Activated T-cell treated with anti-CD3 and anti-CD28 coated beads for 4 hours (primary cell): ENCODE data around the gene CCR1.

ENCODE experiments used
- DNase-seq: peaks from one replicate; pipeline ENCODE4 v3.0.0-alpha.2; 2020

Gene CCR1

DNA sequence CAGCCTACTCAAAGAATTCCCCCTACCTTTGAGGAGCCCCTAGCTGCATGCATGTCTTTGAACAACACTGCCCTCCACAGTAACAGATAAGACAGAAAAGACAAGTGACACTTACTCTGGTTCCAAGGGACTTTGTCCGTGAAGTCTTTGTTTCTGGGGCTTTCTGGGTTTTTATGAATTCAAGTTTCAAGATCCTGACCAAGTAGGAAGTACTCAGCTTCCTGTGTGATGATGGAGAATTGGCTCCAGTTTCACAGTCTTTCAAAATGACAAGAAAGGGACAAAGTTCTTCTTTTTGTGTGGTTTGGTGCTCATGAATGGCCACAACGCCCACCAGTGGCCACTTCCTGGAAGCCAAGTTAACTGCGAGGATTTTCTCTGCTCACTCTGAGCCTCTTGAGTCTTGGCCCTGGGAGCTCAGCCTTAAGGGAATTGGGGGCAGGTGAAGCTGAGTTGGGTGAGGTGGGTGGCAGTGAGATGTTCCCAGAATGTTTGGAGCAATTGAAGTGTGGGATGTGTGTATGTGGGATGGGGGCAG, at the start of gene CCR1:
CCR1 (minus strand) TSS at position 147 of the 538 bp plus-strand sequence. CDS start 4,000 bp downstream, outside the sequence.
- DNase-seq, result no peak

- no peak for DNase-seq
Observed at GRCh38 chr3:46252980-46253379, 44.9 kb upstream of the CCR1 start.

- no peak for DNase-seq
Observed at GRCh38 chr3:46245146-46245545, 37.0 kb upstream of the CCR1 start.

DNA sequence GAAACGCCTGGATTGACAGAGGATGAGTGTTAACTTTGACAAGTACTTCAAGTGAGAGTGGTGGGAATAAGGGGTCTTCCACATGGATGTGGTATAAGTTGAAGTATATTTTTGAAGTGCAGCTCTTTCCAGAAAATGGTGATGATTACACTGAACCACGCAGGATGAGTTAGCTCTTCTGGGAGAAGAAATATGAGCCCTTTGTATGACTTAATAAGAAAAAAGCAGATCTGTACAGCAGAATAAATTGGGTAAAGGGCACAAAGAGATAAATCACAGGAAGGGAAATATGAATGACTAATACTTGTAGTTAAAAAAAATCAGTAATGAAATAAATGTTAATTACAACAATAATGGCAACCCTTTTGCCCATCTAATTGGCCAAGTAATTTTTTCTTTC, 35.4 kb upstream of the CCR1 start:
- DNase-seq, result no peak

- DNase-seq, result no peak
Observed at GRCh38 chr3:46242120-46242519, 34.0 kb upstream of the CCR1 start, which contains the start of gene CCR3. CCR3 (plus strand) TSS chr3:46242460; CDS start chr3:46265159, 22,699 bp downstream.

- DNase-seq, result no peak
Observed at GRCh38 chr3:46239952-46240351, 31.8 kb upstream of the CCR1 start.

DNA sequence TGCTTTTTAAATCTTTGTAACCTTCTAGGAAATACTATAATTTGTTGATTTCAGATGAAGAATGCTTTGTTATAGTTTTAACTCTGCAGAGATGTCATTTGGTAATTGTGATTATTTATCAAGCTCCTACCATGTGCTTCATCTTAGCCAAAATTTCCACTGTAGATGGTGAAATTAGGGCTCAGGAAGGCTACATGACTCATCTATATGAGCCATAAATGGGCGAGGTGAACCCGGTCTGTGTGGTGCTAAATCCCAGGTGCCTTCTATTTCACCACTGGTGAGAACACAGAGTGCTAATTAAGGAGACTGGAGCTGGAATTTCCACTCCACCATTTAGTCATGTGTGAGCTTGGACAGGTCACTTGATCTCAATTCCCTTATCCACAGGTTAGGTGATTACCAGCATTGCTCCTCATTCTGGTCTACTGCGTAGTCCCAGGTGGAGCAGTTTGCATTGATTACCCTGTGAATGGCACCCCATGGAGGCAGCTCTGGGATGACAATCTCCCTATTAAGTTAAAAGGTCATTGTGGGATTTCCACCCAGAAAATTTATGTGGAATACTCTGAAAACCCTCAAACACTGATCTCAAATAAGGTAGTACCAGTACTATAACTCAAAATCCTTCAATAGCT, 31.3 kb upstream of the CCR1 start:
- DNase-seq, result no peak

DNA sequence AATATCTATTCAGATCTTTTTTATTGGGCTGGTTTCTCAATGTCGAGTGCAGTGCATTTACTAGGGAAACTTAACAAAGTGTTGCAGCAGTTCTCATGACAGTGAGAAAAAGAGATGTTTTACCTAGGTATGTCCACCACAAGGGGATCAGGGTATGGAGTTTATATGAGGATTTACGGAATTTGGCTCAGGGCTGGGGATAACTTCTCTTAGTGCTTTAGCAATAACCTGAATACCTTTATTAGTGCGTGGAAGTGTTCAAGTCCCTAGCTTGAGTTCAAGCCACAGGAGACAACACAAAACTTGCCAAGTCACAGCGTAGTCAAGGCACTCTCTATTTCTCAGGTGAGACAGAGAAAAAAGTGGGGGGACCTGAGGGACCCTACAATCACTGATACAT, 30.3 kb upstream of the CCR1 start:
- no peak for DNase-seq

DNA sequence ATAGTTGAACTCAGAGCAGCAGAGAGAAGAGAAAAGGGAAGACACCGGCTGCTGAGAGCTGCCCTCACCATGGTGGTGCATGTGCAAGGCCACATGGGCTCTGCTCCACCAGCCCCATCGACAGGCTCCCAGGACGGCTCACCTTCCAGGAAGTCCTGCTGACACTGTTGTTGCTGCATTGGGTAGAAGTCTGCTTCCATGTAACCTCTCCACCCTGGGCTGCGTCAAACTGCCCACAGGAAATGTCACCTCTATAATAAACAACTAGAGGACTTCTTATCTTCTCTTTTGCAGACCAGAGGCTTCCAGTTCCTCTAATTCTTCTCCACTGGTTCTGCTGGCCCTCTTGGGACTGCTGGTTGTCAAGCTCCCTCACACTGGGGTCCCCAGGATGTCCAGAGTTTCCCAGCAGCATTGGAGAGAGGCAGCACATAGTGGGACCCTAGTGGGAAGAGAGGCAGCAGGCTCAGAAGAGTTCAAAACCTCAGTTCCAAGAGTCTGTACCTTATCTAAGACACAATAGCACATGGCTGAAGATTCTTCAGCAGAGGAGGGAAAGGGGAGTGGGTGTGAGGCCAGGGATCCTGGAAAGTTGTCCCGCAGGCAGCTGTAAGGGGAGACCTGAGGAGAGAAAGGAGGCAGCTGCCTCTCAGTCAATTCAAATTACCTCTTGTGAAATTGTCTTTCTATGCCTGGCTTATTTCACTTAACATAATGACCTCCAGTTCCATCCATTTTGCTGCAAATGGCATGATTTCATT, 28.4 kb upstream of the CCR1 start:
- no peak for DNase-seq

DNA sequence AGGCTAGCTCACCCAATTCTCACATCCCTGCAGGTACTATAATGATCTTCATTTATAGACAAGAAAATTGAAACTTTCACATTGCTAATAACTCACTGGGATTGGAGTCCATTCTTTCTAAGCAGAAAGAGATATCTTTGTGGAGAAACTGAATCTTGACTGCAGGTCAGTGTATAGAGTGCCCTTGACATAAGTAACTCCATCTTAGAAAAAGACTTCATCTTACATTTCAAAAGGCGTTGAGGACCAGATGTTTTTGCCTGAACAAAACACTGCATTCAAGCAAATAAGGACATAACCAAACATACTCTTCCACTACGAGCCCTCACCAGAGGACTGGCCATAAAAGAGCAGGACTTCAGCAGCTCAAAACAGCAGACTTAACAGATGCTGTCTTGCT, 27.3 kb upstream of the CCR1 start:
- no peak for DNase-seq

- no peak for DNase-seq
Observed at GRCh38 chr3:46233194-46233593, 25.1 kb upstream of the CCR1 start.

GRCh38 chr3:46231323-46231722, 23.2 kb upstream of the CCR1 start:
- no peak for DNase-seq

GRCh38 chr3:46228260-46229242, 20.4 kb upstream of the CCR1 start:
- DNase-seq, result no peak

- no peak for DNase-seq
Observed at GRCh38 chr3:46222435-46223161, 14.5 kb upstream of the CCR1 start.

DNA sequence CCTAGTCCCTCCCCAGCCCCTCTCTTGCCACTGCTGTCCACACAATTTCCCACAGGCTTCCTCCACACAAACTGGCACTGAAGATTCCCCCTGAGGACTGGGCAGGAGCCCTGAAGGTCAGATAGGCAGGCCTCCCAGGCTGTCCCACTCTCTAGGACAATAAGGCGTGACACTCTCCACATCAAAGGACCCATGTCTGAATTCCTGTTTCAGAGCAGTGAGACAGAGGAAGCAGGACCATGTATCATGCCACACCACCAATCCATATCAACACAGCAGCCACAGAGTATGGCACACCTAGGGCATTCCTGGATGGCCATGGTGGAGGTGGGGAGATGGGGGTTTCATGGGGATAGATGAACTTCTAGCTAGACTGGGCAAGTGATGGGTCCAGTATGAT, 13.8 kb upstream of the CCR1 start:
- no peak for DNase-seq

DNA sequence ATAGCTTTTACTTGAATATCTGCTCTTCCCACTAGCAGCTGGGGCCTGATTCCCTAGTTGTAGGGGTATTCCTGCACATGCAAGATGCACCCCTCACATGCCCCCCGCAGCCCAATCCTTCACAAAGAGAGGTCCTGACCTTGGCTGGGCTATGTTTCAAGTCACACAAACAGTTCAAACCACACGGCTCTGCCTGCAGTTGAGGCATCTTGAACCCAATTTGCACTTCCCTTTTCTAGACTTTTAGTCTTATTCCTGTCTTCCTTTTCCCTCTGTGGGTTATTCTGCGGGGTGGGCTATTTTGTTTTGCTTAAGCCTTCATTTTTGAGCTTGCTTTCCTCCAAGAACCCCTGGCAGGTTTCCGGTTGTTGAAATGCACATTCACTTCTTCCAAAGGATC, 13.3 kb upstream of the CCR1 start:
- DNase-seq, result no peak

GRCh38 chr3:46218196-46218709, 10.1 kb upstream of the CCR1 start:
- no peak for DNase-seq

DNA sequence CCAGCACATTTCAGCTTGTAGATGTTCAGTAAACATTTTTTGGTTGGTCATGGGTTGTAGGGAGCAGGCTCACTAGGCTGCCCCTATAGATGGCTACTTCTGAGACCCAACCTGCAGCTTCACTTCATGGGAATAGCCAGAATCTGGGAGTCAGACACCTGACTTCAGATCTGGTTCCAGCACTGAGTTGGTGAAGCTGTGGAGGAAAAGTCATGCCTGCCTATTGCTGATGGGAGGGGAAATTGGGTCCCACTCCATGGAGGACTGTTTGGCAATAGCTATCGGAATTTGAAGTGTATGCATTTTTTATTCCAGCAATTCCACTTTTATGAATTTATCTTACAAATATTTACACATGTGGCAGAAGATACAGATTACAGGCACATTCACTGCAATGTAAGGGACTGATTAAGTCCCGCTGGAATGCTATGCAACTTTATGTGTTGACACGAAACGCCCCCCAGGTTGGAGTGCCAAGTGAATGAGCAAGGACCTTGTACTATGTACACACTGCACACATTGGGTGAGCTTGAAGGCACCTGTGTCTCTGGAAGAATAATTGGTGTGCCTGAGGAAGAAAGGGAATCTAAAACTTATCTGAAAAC, 7.8 kb upstream of the CCR1 start:
- DNase-seq, result no peak

DNA sequence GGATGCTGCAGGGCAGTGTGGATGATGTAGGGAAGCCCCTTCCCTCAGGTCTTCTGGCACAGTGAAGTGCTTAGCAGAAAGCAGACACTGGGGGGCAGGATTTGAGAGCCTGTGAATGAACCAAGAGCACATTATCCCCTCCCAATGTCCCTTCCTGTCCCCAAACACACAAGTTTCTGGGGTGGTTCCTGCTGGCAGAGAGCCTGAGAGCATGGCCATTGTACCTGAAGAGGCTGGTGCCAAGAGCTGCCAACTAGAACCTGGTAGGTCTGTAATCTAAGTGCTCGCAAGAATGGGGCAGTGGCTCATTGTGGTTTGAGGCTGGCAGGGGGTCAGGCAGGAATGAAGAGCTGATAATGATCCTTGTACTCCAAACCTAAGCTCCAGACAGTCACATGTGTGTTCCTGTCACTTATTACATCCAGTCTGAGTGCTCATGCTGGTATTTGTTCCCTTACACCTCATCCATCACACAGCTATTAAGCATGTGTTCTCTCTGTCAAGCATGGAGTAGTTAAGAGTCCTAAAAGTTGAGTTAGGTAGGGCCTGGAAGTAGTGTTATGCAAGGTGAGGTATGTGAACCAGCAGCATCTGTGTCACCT, 6.7 kb upstream of the CCR1 start:
- DNase-seq, result no peak

GRCh38 chr3:46213201-46213600, 5.1 kb upstream of the CCR1 start:
- DNase-seq, result no peak

DNA sequence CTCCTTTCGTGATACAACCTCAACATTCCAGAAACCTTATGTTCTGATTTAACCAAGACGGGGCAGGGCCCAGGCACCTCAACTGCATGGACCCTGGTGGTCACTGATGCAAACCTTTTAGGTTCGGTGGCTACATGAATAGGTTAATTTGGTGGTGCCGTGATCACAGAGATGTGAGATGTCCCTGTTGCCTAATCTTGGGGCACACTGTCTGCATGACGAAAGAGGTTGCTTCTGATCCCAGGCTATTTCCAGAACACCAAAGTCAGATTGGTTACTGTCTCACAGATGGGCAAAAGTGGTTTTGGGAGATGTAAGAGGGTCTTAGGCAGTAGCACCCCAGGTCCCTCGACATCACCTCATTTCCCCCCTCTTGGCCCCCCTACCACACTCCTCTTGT, 4.0 kb upstream of the CCR1 start:
- DNase-seq, result no peak
